ENCODE data around the gene HSPA1B.

- no peak for TF ChIP-seq POLR2AphosphoS5 (IDR thresholded peaks at IDR 0.05; ENCODE audit: low read depth, low read length)
- TF ChIP-seq SIN3A (IDR thresholded peaks at IDR 0.05; ENCODE audit: borderline replicate concordance, insufficient read depth, low read length): no peak
Measured at GRCh38 chr6:31874084-31874670, 46.6 kb downstream of the HSPA1B start.
